GM10266 (cell line): ENCODE data around the gene IQGAP3.

Experiments used
- DNase-seq: peaks from one replicate; pipeline ENCODE4 v3.0.0; 2012; ENCODE audit errors: extremely low spot score
- CTCF ChIP-seq: IDR thresholded peaks from 2 replicates; pipeline ENCODE4 v1.5.1; 2012; ENCODE audit warnings: mild to moderate bottlenecking, low read depth; ENCODE audit not compliant: control insufficient read depth, insufficient read depth; ENCODE audit errors: missing control alignments

Gene IQGAP3

DNA sequence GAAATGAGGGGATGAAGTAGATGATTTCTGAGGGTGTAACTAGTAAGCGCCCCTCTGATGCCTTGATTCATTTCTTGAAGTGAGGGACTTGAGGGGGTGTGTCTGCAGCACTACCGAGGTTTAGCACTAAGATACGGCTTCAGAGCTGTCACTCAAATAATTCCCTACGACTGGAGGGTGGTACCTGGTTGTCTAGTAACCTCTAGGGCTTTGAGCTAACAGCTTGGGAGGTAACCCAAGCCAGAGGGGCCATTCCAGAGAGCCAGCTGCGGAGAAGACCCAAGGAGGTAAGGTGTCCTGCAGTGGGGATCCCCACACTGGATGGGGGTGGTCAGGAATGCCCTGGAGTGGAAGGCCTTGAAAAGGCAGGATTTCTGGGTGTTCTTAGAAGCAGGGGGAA is 7.1 kb upstream of the IQGAP3 start, which contains the start of gene TTC24:
Gene TTC24, plus strand, starts transcription at position 252 of the 400 bp plus-strand sequence. CDS start 1,642 bp downstream, outside the sequence.
- no peak for TF ChIP-seq CTCF
- DNase-seq, result no peak

GRCh38 chr1:156578055-156578454 is 5.7 kb upstream of the IQGAP3 start:
- DNase-seq, result no peak
- TF ChIP-seq CTCF, result no peak

DNA sequence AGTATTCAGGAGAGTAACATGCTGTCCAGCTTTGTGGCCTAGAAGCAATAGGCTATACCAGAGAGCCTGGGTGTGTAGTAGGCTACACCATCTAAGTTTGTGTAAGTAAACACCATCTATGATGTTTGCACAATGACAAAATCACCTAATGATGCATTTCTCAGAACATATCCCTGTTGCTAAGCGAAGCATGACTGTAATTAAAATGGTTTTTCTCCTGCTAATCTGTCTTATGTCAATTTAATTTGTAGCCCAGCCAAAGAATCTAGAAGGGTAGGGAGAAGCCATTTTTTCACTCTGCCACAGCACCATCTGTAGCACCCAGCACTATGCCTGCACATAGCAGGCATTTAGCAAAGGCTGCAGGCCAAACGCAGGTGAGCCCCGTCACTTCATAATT is 5.2 kb upstream of the IQGAP3 start:
- no peak for TF ChIP-seq CTCF
- DNase-seq, result no peak

DNA sequence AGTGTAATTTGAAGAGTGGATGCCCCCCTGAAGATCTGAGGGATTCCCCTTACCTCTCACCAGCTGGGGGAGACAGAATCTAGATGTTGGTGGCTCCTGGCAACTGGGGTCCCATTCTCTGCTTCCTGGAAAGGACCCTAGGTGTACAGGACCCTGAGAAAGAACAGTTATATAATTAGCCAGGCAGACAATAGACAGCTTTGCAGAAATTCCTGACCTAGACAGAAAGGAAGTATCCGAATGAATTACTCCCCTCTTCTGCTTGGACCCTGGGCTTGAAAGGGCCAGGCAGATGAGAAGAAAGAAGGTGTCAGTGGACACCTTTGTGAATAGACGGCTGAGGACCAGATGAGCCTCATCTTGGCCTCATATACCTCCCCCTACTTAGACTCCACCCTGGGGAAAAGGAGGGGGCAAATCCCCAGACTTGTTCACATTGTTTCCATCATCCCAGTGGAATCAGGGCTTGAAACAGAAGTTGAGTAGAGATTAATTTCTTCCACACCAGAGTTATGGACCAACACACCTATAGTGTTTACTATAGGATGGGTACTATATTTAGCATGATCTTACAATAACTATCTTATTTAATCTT is 1.8 kb upstream of the IQGAP3 start:
- TF ChIP-seq CTCF, result no peak
- no peak for DNase-seq

GRCh38 chr1:156572663-156573018 is 276 bp upstream of the IQGAP3 start:
- no peak for TF ChIP-seq CTCF

GRCh38 chr1:156571261-156571852 is 1.0 kb downstream of the IQGAP3 start:
- DNase-seq, result no peak
- no peak for TF ChIP-seq CTCF

More at GRCh38 chr1:156572663-156573018, 276 bp upstream of the IQGAP3 start:
- no peak for DNase-seq

GRCh38 chr1:156566436-156566835 is 5.9 kb downstream of the IQGAP3 start:
- no peak for TF ChIP-seq CTCF
- no peak for DNase-seq
